K562 (cell line): ENCODE measurements around the gene NRTN. TPM values are rescaled to one million over a fixed set of nuclear protein-coding genes. Genes with fewer than 3 reads are reported as not detected.

ENCODE experiments used
- CHD4 ChIP-seq: fragments of 200-600 bp; sonication (generic); IDR thresholded peaks from 3 replicates; pipeline ENCODE4 v1.6.1; 2012; ENCODE audit warnings: low read depth, mild to moderate bottlenecking, mixed read lengths, low read length, inconsistent platforms; ENCODE audit not compliant: insufficient read depth, insufficient replicate concordance, poor library complexity, severe bottlenecking
- RAD21 ChIP-seq, 2 experiments: fragments of 250-450 bp in 1 of 2; fragments of 450-650 bp in 1 of 2; sonication (Bioruptor Pico) in 1 of 2; formaldehyde crosslinking in 1 of 2; IDR thresholded peaks in 1 of 2; conservative IDR thresholded peaks in 1 of 2; 2 replicates each; pipeline versions ENCODE4 v1.4.0 to v1.8.0; 2020 to 2022; ENCODE audit warnings: mild to moderate bottlenecking in 2 of 2, moderate library complexity in 1 of 2
- polyA plus RNA-seq, 8 experiments: library from polyadenylated mRNA; depleted of rRNA in 4 of 8; stranded (reverse) in 5 of 8; unstranded in 3 of 8; fragments of >200 nt; fragmentation: Nextera tagmentation in 2 of 8; fragmentation: Illumina TruSeq in 1 of 8; extraction: Ambion mirVana in 2 of 8; extraction: Trizol in 1 of 8; gene quantifications; 2 replicates each; pipeline versions ENCODE4 v1.2.1 to v1.2.3, GENCODE V29; 2011 to 2014; ENCODE audit warnings: inconsistent platforms in 1 of 8, missing spikeins in 1 of 8
- total RNA-seq, 7 experiments: library from RNA; depleted of rRNA in 6 of 7; stranded (reverse); fragments of >200 nt in 6 of 7; fragmentation: Illumina TruSeq in 2 of 7; extraction: Trizol in 2 of 7; gene quantifications; 2 replicates each; pipeline versions ENCODE4 v1.2.1 to v1.2.3, GENCODE V29; 2011 to 2021; ENCODE audit warnings: low replicate concordance in 1 of 7
- TF ChIP-seq, protein P1 (sequence below): fragments of 200-600 bp; sonication (generic); IDR thresholded peaks from one replicate; pipeline ENCODE4 v1.6.1; 2012; ENCODE audit warnings: mild to moderate bottlenecking, low read depth, low read length, inconsistent platforms
- TF ChIP-seq, protein P2 (sequence below): fragments of 200-400 bp; formaldehyde crosslinking; IDR thresholded peaks from 2 replicates; pipeline ENCODE4 v1.6.1; 2017; ENCODE audit warnings: mild to moderate bottlenecking, low read depth, low read length, moderate library complexity

NRTN gene
- total and polyA plus RNA-seq, 9 of the 15 experiments (the other 6 are each of a cell fraction or from before 2014, with no cell fraction given): 0.62 to 8.1 (median 1.6) TPM; not detected in 2

DNA sequence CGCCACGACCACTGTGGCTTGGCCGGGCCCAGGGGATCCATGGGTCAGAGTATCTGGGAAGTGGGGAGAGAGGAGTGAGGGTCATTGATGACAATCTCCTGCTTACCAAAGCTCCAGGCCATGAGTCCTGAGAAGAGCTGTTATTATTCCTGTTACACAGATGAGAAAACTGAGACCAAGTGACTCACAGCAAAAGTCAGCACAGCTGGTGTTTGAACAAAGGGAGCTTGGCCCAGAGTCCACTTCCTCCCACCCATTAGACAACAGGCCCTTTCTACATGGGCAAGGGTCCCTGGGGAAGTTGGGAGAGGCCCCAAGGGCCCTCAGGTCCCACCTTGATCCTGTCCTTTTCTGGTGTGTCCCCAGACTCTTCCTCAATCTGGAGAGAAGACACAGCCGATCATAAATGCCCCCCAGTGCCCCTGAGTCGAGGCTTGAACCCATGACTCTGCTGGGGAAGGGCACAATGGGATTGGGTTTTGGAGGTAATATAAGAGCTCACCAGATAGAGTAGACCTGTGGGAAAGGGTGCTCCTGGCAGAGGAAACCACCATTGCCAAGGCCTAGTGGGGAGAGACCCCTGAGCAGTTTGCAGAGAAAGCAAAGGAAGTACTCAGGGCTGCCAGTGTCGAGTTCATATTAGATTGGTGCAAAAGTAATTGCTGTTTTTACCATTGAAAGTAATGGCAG is 27.8 kb downstream of the NRTN start (continued):
- TF ChIP-seq, protein P1, sequence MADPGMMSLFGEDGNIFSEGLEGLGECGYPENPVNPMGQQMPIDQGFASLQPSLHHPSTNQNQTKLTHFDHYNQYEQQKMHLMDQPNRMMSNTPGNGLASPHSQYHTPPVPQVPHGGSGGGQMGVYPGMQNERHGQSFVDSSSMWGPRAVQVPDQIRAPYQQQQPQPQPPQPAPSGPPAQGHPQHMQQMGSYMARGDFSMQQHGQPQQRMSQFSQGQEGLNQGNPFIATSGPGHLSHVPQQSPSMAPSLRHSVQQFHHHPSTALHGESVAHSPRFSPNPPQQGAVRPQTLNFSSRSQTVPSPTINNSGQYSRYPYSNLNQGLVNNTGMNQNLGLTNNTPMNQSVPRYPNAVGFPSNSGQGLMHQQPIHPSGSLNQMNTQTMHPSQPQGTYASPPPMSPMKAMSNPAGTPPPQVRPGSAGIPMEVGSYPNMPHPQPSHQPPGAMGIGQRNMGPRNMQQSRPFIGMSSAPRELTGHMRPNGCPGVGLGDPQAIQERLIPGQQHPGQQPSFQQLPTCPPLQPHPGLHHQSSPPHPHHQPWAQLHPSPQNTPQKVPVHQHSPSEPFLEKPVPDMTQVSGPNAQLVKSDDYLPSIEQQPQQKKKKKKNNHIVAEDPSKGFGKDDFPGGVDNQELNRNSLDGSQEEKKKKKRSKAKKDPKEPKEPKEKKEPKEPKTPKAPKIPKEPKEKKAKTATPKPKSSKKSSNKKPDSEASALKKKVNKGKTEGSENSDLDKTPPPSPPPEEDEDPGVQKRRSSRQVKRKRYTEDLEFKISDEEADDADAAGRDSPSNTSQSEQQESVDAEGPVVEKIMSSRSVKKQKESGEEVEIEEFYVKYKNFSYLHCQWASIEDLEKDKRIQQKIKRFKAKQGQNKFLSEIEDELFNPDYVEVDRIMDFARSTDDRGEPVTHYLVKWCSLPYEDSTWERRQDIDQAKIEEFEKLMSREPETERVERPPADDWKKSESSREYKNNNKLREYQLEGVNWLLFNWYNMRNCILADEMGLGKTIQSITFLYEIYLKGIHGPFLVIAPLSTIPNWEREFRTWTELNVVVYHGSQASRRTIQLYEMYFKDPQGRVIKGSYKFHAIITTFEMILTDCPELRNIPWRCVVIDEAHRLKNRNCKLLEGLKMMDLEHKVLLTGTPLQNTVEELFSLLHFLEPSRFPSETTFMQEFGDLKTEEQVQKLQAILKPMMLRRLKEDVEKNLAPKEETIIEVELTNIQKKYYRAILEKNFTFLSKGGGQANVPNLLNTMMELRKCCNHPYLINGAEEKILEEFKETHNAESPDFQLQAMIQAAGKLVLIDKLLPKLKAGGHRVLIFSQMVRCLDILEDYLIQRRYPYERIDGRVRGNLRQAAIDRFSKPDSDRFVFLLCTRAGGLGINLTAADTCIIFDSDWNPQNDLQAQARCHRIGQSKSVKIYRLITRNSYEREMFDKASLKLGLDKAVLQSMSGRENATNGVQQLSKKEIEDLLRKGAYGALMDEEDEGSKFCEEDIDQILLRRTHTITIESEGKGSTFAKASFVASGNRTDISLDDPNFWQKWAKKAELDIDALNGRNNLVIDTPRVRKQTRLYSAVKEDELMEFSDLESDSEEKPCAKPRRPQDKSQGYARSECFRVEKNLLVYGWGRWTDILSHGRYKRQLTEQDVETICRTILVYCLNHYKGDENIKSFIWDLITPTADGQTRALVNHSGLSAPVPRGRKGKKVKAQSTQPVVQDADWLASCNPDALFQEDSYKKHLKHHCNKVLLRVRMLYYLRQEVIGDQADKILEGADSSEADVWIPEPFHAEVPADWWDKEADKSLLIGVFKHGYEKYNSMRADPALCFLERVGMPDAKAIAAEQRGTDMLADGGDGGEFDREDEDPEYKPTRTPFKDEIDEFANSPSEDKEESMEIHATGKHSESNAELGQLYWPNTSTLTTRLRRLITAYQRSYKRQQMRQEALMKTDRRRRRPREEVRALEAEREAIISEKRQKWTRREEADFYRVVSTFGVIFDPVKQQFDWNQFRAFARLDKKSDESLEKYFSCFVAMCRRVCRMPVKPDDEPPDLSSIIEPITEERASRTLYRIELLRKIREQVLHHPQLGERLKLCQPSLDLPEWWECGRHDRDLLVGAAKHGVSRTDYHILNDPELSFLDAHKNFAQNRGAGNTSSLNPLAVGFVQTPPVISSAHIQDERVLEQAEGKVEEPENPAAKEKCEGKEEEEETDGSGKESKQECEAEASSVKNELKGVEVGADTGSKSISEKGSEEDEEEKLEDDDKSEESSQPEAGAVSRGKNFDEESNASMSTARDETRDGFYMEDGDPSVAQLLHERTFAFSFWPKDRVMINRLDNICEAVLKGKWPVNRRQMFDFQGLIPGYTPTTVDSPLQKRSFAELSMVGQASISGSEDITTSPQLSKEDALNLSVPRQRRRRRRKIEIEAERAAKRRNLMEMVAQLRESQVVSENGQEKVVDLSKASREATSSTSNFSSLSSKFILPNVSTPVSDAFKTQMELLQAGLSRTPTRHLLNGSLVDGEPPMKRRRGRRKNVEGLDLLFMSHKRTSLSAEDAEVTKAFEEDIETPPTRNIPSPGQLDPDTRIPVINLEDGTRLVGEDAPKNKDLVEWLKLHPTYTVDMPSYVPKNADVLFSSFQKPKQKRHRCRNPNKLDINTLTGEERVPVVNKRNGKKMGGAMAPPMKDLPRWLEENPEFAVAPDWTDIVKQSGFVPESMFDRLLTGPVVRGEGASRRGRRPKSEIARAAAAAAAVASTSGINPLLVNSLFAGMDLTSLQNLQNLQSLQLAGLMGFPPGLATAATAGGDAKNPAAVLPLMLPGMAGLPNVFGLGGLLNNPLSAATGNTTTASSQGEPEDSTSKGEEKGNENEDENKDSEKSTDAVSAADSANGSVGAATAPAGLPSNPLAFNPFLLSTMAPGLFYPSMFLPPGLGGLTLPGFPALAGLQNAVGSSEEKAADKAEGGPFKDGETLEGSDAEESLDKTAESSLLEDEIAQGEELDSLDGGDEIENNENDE: no peak
- TF ChIP-seq CHD4 (peak; percentile 41), RAD21 (CRISPR knock-in tag; conservative IDR thresholded peaks at IDR 0.05 in 1 of 2, IDR thresholded peaks at IDR 0.05 in 1 of 2) (no peak)
- TF ChIP-seq, protein P2, sequence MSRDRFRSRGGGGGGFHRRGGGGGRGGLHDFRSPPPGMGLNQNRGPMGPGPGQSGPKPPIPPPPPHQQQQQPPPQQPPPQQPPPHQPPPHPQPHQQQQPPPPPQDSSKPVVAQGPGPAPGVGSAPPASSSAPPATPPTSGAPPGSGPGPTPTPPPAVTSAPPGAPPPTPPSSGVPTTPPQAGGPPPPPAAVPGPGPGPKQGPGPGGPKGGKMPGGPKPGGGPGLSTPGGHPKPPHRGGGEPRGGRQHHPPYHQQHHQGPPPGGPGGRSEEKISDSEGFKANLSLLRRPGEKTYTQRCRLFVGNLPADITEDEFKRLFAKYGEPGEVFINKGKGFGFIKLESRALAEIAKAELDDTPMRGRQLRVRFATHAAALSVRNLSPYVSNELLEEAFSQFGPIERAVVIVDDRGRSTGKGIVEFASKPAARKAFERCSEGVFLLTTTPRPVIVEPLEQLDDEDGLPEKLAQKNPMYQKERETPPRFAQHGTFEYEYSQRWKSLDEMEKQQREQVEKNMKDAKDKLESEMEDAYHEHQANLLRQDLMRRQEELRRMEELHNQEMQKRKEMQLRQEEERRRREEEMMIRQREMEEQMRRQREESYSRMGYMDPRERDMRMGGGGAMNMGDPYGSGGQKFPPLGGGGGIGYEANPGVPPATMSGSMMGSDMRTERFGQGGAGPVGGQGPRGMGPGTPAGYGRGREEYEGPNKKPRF: no peak
